NCI-H1930 (cell line): Measurements from ENCODE around the gene FERD3L.
"Not testable (repeated sequence)": the region's sequence is repeated elsewhere in the genome, so short reads cannot be mapped to it uniquely, and the experiment has no call there.

ENCODE experiments used
- DNase-seq, 2 experiments: peaks; one replicate each; lab custom pipeline; 2025; lab: John Stamatoyannopoulos, UW

Gene FERD3L

GRCh38 chr7:19144661-19145433, at the start of gene FERD3L:
FERD3L (minus strand) TSS chr7:19145421; CDS start chr7:19145362, 59 bp downstream.
- DNase-seq: no peak

- not testable (repeated sequence) for DNase-seq
These were observed 49.2 kb upstream of the FERD3L start for GRCh38 chr7:19194417-19194816.

- no peak for DNase-seq
These were observed 36.4 kb upstream of the FERD3L start for GRCh38 chr7:19181634-19182033.

GRCh38 chr7:19178595-19178994, 33.4 kb upstream of the FERD3L start:
- no peak for DNase-seq

GRCh38 chr7:19177269-19177668, 32.0 kb upstream of the FERD3L start:
- no peak for DNase-seq

GRCh38 chr7:19175241-19175640, 30.0 kb upstream of the FERD3L start:
- no peak for DNase-seq

GRCh38 chr7:19161671-19162070, 16.4 kb upstream of the FERD3L start:
- DNase-seq: no peak

GRCh38 chr7:19146699-19147098, 1.5 kb upstream of the FERD3L start:
- no peak for DNase-seq

GRCh38 chr7:19145434-19146115, 354 bp upstream of the FERD3L start:
- no peak for DNase-seq

GRCh38 chr7:19143881-19144574, 1.2 kb downstream of the FERD3L start:
- DNase-seq: no peak

GRCh38 chr7:19139706-19140327, 5.4 kb downstream of the FERD3L start:
- DNase-seq: no peak

GRCh38 chr7:19133886-19134285, 11.3 kb downstream of the FERD3L start:
- DNase-seq: no peak

GRCh38 chr7:19133390-19133789, 11.8 kb downstream of the FERD3L start:
- no peak for DNase-seq

- no peak for DNase-seq
These were observed 16.4 kb downstream of the FERD3L start for GRCh38 chr7:19128856-19129255.

GRCh38 chr7:19121977-19122588, 23.1 kb downstream of the FERD3L start:
- DNase-seq: peak; percentile 21 to 33

- DNase-seq: no peak
These were observed 25.2 kb downstream of the FERD3L start for GRCh38 chr7:19119870-19120486.

GRCh38 chr7:19119372-19119771, 25.8 kb downstream of the FERD3L start:
- no peak for DNase-seq

GRCh38 chr7:19118636-19119371, 26.4 kb downstream of the FERD3L start:
- DNase-seq: no peak

- no peak for DNase-seq
These were observed 27.2 kb downstream of the FERD3L start for GRCh38 chr7:19117870-19118608.
